Ectodermal cell (in vitro differentiated cells): ENCODE data around the gene FAN1.

Experiments used
- H3K27ac ChIP-seq: 2 replicates; pipeline ENCODE4 v1.7.0; 2013; ENCODE audit warnings: mild to moderate bottlenecking, low read depth, low read length; ENCODE audit not compliant: insufficient read depth, poor library complexity, severe bottlenecking
- H3K27me3 ChIP-seq: 2 replicates; pipeline ENCODE4 v1.7.0; 2013; ENCODE audit warnings: mild to moderate bottlenecking, low read length; ENCODE audit not compliant: insufficient read depth, control insufficient read depth, poor library complexity, severe bottlenecking
- H3K36me3 ChIP-seq: one replicate; pipeline ENCODE4 v1.7.0; 2013; ENCODE audit warnings: low read length; ENCODE audit not compliant: control insufficient read depth, insufficient read depth
- H3K4me1 ChIP-seq: one replicate; pipeline ENCODE4 v1.7.0; 2013; ENCODE audit warnings: low read length; ENCODE audit not compliant: control insufficient read depth, insufficient read depth
- H3K4me3 ChIP-seq: 2 replicates; pipeline ENCODE4 v1.7.0; 2013; ENCODE audit warnings: low read depth, low read length, control low read depth; ENCODE audit not compliant: insufficient read depth
- H3K9me3 ChIP-seq: 2 replicates; pipeline ENCODE4 v1.7.0; 2013; ENCODE audit warnings: mild to moderate bottlenecking, low read length, moderate library complexity; ENCODE audit not compliant: control insufficient read depth
- WGBS, 2 experiments: methylation state at CpG; one replicate each; pipeline ENCODE4 v1.1.7; 2013; ENCODE audit warnings: missing lambda C conversion rate in 2 of 2; 5-methylcytosine and 5-hydroxymethylcytosine counted together

The FAN1 gene

DNA sequence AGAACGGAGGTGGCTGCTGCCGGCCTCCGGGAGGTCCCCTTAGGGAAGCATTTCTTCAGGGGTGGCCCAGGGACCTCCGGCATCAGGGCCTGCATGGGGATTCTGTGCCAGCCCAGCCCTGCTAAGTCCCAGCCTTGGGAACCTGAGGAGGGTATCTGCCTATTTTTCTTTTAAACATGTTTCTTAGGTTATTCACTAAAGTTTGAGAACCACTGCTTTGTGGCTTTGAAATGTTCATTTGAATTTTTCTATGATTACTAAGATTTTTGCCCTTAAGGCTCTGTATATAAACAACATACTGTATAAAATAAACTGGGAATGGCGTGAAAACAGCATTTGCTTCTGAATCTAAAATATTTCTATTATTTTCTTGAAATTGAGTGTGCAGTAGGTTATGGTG, 24.4 kb downstream of the FAN1 start:
- peaks cover 44% of the 10 kb centered on the region for H3K36me3 ChIP-seq
- peaks cover 10% of the 10 kb centered on the region for H3K4me1 ChIP-seq
- no peaks in the 10 kb centered on the region for H3K9me3 ChIP-seq
- no peak overlapping the region for H3K27ac ChIP-seq
- H3K27me3 ChIP-seq = no peaks in the 10 kb centered on the region
- H3K4me3 ChIP-seq = no peak overlapping the region
- WGBS, 2 experiments = 92 to 94% methylated on average over 5 of the region's 5 CpGs

DNA sequence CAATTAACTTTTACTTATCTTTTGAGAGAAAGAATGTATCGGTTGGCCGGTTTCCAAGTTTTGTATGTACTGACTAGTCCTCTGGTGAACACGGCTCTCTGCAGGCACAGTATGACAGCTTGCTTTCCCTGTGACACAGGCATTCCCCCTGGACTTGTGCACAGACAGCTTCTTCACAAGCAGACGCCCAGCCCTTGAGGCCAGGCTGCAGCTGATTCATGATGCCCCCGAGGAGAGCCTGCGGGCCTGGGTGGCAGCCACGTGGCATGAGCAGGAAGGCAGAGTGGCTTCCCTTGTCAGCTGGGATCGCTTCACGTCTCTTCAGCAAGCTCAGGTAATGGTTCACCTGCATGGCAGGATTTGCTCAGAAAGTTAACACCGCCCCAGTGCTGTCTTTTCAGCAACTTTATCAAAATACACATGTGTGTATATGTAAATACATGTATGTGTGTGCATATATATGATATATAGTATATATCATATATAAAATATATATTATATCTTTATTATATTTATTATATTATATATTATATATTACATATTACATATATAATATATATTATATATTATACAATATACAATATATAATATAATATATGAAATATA, 25.5 kb downstream of the FAN1 start:
- no peaks in the 10 kb centered on the region for H3K4me1 ChIP-seq
- no peaks in the 10 kb centered on the region for H3K9me3 ChIP-seq
- peaks cover 41% of the 10 kb centered on the region for H3K36me3 ChIP-seq
- no peaks in the 10 kb centered on the region for H3K27me3 ChIP-seq
- no peak overlapping the region for H3K4me3 ChIP-seq
- 95 to 97% methylated on average over 9 to 10 of the region's 10 CpGs for WGBS, 2 experiments
- H3K27ac ChIP-seq = no peak overlapping the region

DNA sequence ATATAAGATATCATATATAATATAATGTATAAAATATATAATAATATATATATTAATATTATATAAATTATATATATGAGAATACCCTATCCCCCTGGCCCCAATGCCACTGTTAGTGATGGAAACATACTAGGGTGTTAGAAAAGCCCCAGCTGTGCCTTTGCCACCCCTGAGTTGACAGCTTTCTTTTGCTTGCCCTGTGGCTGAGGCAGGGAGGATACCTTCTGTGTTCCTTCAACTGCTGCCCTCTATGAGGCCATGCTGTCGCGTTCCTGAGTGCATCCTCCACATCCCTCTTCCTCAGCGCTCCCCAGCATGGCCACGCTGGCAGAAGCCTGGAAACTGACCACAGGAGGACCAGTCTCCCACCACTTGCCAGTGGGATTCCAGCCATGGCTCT, 26.3 kb downstream of the FAN1 start:
- no peak overlapping the region for H3K4me3 ChIP-seq
- no peaks in the 10 kb centered on the region for H3K4me1 ChIP-seq
- WGBS, 2 experiments = 97 to 98% methylated on average over 4 of the region's 4 CpGs
- no peak overlapping the region for H3K27ac ChIP-seq
- peaks cover 37% of the 10 kb centered on the region for H3K36me3 ChIP-seq
- H3K9me3 ChIP-seq = no peaks in the 10 kb centered on the region
- no peaks in the 10 kb centered on the region for H3K27me3 ChIP-seq

DNA sequence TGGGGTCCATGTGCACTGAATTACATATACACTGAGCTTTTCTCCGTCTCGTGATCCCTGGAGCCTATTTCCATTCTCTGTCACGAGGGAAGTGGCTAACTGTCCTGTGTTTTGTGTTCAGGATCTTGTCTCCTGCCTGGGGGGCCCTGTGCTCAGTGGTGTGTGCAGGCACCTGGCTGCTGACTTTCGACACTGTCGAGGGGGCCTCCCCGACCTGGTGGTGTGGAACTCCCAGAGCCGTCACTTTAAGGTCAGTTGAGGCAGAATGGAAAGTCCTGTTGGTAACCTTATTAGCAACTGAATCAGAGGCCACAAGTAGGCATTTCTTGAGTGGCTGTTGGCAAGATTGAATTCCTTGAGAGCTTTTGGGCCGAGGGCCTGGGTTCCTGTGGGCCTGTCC, 26.7 kb downstream of the FAN1 start:
- peaks cover 35% of the 10 kb centered on the region for H3K36me3 ChIP-seq
- no peaks in the 10 kb centered on the region for H3K4me1 ChIP-seq
- no peaks in the 10 kb centered on the region for H3K9me3 ChIP-seq
- H3K27me3 ChIP-seq = no peaks in the 10 kb centered on the region
- no peak overlapping the region for H3K4me3 ChIP-seq
- WGBS, 2 experiments = 93 to 95% methylated on average over 8 of the region's 8 CpGs
- H3K27ac ChIP-seq = no peak overlapping the region

DNA sequence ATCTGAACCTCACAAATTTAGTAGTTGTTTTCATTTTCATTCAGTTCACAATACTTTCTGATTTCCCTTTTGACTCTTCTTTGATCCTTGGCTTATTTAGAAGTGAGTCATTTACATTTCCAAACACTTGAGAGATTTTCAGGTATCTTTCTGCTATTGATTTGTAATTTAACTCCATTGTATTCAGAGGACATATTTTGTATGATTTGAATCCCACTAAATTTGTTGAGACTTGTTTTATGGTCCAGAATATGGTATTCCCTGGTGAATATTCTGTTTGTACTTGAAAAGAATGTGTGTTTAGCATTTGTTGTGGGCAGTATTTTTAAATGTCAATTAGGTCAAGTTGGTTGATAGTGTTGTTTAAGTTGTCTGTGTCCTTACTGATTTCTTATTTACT, 29.6 kb downstream of the FAN1 start:
- no peak overlapping the region for H3K27ac ChIP-seq
- H3K4me3 ChIP-seq = no peak overlapping the region
- H3K4me1 ChIP-seq = no peaks in the 10 kb centered on the region
- no peaks in the 10 kb centered on the region for H3K27me3 ChIP-seq
- H3K36me3 ChIP-seq = peaks cover 28% of the 10 kb centered on the region
- H3K9me3 ChIP-seq = no peaks in the 10 kb centered on the region

DNA sequence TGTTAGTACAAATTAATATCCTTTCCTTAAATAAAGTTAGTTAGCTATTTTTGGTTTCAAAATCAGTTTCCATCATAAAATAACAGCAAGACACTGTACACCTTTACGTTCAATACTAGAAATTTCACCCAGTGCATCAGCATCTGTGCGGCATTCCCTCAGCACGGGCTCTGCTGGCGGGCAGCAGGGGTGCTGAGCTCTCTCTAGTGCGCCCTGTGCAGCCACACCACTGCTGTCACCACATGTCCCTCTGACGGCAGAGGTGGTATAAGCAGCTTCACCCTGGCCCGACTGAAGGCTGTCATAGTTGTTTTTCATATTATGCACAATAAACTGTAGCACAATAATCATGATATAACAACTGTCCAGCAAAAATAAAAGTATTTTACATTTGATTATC, 35.4 kb downstream of the FAN1 start:
- WGBS, 2 experiments = 94 to 96% methylated on average over 7 of the region's 7 CpGs
- H3K9me3 ChIP-seq = no peaks in the 10 kb centered on the region
- H3K36me3 ChIP-seq = peaks cover 37% of the 10 kb centered on the region
- no peak overlapping the region for H3K27ac ChIP-seq
- no peak overlapping the region for H3K4me3 ChIP-seq
- H3K4me1 ChIP-seq = no peaks in the 10 kb centered on the region
- no peaks in the 10 kb centered on the region for H3K27me3 ChIP-seq

DNA sequence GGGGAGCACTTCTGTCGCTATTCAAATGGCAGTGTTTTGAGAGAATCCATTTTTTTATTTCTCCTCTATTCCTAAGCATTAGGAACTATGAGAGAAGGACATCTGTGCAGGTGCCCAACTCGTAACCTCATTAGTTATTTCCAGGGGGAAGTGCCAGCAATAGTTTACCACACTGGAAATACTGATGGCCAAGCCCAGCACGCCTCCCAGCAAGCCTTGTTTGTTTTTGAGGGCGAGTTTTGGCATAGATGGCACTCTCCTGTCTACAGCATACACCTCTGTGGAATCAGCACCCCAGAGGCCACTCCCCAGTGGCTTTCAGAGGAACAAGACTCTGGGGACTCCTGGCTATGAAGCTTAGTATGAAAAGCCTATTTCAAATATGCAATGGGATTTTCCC, 36.6 kb downstream of the FAN1 start:
- WGBS, 2 experiments = 94 to 95% methylated on average over 4 of the region's 4 CpGs

DNA sequence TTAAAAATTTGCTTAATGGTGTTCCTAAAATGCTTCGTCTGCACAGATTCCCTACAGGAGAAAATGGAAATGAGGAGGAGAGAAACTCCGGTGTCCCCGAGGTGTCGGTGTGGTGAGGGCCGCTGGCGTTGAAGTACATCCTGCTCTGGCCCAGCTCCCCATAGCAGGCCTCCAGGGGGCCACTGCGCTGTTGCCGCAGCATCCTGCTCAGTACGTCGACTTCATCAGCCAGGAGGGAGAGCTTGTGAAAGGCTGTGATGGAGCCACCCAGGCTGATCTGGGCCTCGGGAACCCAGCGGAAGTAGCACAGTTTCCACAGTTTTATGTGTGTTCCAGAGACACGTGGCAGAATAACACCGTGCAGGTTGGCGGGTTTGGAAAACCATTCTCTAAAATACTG, 37.8 kb downstream of the FAN1 start:
- no peak overlapping the region for H3K4me3 ChIP-seq
- peaks cover 34% of the 10 kb centered on the region for H3K36me3 ChIP-seq
- no peaks in the 10 kb centered on the region for H3K9me3 ChIP-seq
- no peaks in the 10 kb centered on the region for H3K27me3 ChIP-seq
- WGBS, 2 experiments = 93 to 95% methylated on average over 15 of the region's 15 CpGs
- no peak overlapping the region for H3K27ac ChIP-seq
- no peaks in the 10 kb centered on the region for H3K4me1 ChIP-seq

More for the DNA sequence above, 36.6 kb downstream of the FAN1 start:
- Histone ChIP-seq H3K36me3 (peaks cover 37% of the 10 kb centered on the region), H3K4me3 (no peak overlapping the region), H3K4me1 (no peaks in the 10 kb centered on the region), H3K27ac (no peak overlapping the region), H3K27me3 (no peaks in the 10 kb centered on the region), H3K9me3 (no peaks in the 10 kb centered on the region)

DNA sequence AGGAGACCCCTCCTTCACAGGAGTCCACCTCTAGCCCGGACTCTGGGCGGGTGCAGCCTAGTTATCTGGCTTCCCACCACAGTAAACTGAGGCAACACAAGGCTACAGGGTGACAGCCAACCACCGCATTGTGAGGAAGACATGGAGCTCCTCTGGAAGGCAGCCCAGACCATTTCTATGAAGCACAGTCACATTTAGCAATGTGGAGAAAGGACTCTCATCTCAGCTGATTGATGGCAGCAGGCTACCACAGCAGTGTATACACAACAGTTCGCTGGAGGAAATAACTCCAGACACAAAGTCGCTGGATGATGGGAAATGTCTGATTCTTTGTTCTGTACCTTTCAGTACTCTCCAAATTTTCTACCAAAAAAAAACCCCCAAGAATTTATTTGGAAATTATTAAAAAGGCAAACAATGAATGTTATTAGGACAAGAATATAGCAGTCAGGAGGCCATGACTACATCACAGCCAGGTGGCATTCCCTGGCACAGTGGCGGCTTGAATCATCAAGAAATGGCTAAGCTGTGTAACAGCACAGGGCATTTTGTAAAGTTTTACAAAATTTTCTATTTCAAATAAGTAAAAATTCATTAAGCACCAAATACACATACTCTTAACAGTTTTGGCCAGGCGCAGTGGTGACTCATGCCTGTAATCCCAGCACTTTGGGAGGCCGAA, 40.1 kb downstream of the FAN1 start:
- H3K27ac ChIP-seq = no peak overlapping the region
- H3K4me1 ChIP-seq = no peaks in the 10 kb centered on the region
- WGBS, 2 experiments = 95 to 96% methylated on average over 7 to 8 of the region's 8 CpGs
- peaks cover 20% of the 10 kb centered on the region for H3K36me3 ChIP-seq
- no peak overlapping the region for H3K4me3 ChIP-seq
- no peaks in the 10 kb centered on the region for H3K27me3 ChIP-seq
- no peaks in the 10 kb centered on the region for H3K9me3 ChIP-seq

DNA sequence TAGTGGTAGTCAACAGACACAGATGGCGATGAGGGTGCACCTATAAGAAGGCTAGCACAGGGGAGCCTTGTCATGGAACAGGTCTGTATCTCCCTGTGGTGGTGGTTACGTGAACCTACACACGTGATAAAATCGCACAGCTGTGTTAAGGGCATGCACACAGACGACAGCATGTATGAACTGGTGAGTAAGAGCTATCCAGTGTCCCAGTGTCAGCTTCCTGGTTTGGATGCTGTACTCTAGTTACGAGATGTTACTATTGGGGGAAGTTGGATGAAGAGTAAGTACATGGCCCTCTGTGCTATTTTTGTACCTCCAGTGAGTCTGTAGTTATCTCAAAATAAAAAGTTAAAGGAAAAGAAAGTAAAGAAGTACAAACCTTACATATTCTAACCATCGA, 49.5 kb downstream of the FAN1 start:
- WGBS, 2 experiments = 96 to 97% methylated on average over 6 to 7 of the region's 7 CpGs
- Histone ChIP-seq H3K36me3 (peaks cover 28% of the 10 kb centered on the region), H3K27me3 (no peaks in the 10 kb centered on the region), H3K4me1 (no peaks in the 10 kb centered on the region), H3K27ac (no peak overlapping the region), H3K4me3 (no peak overlapping the region), H3K9me3 (no peaks in the 10 kb centered on the region)
